ENCODE data around the gene WDR1.

WDR1 gene

GRCh38 chr4:10083861-10084641 is 32.5 kb downstream of the WDR1 start:
- DNase-seq, result no peak

DNA sequence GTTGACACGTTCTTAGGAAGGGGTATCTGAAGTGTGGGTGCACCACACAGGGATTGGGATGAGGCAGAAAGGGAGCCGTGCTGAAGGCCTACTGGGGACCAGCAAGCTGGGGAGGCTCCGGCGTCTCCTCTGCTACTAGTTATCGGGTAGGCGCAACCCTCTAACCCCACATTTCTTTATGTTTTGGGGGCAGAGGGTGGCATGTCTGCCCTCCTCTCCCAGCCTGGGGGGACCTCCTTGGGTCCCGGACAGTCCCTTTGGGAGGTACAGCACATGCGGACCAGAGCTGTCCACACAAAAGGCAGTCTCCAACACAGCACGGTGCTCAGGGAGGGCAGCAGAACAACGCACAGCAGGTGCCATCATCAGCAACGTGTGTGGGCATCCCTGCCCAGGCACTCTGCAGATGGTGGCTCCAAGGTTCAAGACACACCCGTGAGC is 33.2 kb downstream of the WDR1 start:
- DNase-seq, result no peak

DNA sequence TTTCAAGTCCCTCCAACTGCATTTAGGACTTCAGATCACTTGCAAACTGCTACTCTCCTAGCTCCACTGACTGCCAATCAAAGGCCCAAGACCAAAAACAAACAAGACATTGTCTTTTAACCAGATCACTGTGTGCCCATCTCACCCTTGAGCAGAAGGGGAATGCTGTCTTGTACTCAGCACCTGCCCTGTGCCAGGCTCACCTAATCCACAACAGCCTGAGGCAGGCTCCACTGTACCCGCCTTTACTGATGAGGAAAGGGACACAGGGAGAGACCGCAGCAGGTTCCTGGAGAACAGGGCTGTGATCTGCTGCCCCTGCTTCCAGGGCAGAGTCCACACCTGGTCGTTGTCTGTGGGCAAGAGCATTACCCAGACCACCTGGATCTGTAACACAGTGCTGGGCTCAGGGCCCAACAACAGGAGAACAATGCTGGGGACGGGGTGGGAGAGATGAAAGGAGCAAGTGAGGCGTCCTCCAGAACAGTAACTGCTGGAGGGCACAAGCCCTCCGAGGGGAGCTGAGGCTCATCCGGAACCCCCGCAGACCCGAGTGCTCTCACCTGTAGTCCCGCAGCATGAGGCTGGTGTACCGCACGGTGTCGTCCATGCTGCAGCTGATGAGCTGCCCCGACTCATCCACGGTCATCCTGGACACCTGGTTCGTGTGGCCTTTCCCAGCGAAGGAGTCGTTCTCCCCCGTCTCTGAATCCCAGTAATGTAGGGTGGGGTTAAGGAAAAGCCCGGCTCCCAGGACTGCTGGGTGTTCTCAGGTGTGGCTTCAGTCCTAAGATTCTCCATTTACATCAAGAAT is 33.9 kb downstream of the WDR1 start:
- no peak for DNase-seq

DNA sequence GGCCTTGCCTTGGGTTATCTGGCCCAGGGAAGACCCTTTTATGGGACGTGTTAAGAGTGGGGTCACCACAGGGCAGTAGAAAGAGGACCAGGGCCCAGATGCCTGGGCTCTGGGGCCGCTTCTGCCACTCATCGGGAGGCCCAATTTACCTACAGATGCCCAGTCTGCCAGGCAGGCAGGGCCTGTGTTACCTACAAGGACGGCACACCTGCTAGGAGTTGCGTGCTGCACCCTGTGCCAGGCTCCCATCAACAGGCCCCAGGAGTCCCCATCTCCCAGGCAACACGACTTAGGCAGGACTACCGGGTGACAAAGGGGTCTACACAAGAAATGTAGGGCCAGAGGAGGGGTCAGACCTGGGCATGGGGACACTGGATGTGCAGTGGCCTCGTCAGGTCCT is 34.6 kb downstream of the WDR1 start:
- no peak for DNase-seq

DNA sequence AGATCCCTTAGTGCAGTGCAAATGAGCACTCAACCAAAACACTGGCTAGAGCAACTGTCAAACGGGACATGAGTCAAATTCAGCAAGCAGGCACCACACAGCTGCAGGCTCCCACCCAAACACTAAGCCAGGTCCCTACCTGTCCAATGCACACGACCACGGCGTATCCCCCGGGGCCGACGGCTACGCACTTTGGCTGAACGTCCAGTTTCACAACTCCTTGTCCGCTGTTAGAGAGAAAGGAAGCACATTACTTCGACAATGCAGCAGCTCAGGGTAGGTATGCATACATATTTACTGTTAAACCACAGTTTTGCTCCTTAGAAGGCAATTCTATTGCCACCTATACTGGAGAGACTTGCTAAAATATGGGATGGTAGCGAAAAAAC is 35.4 kb downstream of the WDR1 start:
- no peak for DNase-seq

- DNase-seq, result no peak
Measured at GRCh38 chr4:10080589-10081217, 35.9 kb downstream of the WDR1 start.

DNA sequence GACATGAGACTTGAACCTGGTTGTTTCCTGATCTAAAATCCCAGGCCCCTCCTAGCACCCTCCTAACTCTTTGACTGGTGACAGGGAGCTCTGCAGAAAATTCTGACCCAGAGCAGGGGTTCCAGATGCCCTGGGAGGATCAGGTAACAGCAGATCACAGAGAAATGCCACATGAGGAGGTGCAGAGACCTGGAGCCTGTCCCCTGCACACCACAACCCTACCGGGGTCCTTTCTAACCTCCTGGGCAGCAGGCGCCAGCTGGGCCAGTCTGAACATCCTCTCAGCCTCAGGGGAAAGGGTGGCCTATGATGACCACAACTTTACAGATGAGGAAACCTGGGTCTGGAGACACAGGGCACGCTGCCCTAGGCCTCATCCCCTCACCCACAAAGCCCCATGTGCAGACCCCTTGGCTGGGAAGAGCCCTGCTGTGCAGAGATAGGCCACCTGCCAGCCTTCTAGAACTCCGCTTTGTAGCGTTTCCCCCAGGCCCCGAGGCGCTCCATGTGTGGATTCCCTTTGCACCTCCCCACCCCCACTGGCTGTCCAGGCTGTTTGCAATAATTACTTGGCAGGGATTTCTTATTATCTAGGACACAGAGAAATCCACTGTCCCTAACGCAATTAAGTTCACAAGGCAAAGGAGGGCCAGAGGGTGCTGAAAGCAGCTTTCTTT is 36.5 kb downstream of the WDR1 start:
- no peak for DNase-seq

- DNase-seq, result no peak
Measured at GRCh38 chr4:10079256-10079655, 37.3 kb downstream of the WDR1 start.

GRCh38 chr4:10078481-10079233 is 37.9 kb downstream of the WDR1 start:
- no peak for DNase-seq

GRCh38 chr4:10077483-10078335 is 38.9 kb downstream of the WDR1 start:
- DNase-seq, result no peak

DNA sequence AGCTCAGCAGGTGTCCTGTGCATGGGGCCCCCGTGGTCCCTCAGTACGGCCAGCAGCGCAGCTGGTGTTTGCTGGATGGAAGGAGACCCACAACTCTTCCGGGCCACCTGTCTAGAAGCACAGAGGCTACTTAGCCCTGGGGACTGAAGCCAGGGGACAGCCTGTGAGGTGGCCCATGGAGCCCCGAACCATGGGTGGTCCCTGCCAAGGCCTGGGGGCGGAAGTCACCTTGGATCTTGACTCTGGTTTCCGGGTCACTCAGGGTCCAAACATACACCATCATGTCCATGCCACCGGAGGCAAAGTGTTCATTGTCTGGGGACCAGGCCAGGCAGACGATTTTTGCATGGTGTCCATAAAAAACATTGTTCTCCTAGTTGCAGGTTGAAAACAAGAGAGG is 39.5 kb downstream of the WDR1 start:
- no peak for DNase-seq

DNA sequence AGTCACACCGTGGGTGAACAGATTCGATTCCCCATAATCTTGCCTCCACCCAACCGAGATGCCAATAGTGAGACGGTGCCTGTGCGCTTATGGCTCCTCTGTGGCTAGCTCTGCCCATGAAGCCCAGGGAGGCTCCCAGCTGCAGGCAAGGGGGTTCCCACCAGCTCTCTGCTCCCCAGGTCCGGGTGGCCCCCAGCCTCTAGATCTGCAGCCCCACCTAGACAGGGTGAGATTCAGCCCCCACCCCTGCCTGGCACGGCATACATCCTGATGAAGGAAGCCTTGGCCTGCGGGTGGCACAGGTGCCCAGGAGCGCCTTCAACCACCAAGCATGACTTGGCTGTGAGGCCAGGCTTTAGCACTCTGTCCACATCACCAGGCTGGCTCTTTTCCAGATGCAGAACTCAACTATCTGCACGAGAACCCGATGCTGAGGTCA is 40.6 kb downstream of the WDR1 start:
- DNase-seq, result no peak

DNA sequence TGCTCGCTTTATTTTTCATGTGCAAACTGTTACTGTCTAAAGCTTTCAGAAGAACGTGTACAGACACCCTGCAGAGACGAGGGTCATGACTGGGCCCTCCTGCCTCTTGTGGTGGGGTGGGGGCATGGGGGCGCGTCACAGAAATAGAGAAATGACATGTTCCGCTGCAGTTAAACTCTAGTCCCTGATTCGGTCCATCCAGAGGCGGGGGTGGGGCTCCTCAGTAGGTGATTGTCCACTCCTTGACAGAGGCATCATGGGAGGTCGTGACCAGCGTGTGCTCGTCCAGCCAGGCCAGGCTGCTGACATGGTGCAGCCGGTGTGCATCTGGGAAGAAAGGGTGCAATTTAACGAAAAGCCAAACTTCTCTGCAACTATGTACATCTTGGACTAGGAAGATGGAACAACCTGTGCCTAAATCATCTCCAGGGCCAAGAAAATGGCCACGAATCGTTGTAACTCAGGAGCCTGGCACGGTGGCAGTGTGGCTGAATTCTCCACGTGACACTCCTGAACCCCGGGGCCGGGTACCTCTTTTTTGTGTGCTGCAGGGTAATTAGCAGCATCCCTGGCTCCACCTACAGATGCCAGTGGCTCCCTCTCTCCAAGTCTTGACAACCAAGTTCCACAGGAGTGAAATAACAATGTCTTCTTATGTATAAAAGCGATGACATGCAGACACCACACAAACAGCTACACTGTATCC is 41.3 kb downstream of the WDR1 start:
- DNase-seq, result no peak

DNA sequence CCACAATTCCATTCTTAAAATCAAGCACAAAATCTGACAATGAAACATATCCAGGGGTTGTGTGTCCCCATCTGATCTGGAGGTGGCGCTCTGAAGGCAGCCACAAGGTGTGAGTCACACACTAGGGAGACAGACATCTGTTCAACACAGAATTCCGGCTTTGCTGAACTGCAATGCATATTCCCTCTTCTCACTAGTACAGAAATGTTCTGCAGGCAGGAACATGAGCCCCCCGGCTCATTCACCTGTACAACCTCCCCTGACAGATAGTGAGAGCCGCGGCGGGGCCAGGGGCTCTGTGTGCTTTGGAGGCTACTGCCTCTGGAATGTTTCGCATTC is 41.9 kb downstream of the WDR1 start:
- no peak for DNase-seq

- DNase-seq, result no peak
Measured at GRCh38 chr4:10074076-10074766, 42.4 kb downstream of the WDR1 start.

GRCh38 chr4:10072420-10073017 is 44.1 kb downstream of the WDR1 start:
- DNase-seq, result no peak

- DNase-seq, result no peak
Measured at GRCh38 chr4:10069075-10069642, 47.4 kb downstream of the WDR1 start.

DNA sequence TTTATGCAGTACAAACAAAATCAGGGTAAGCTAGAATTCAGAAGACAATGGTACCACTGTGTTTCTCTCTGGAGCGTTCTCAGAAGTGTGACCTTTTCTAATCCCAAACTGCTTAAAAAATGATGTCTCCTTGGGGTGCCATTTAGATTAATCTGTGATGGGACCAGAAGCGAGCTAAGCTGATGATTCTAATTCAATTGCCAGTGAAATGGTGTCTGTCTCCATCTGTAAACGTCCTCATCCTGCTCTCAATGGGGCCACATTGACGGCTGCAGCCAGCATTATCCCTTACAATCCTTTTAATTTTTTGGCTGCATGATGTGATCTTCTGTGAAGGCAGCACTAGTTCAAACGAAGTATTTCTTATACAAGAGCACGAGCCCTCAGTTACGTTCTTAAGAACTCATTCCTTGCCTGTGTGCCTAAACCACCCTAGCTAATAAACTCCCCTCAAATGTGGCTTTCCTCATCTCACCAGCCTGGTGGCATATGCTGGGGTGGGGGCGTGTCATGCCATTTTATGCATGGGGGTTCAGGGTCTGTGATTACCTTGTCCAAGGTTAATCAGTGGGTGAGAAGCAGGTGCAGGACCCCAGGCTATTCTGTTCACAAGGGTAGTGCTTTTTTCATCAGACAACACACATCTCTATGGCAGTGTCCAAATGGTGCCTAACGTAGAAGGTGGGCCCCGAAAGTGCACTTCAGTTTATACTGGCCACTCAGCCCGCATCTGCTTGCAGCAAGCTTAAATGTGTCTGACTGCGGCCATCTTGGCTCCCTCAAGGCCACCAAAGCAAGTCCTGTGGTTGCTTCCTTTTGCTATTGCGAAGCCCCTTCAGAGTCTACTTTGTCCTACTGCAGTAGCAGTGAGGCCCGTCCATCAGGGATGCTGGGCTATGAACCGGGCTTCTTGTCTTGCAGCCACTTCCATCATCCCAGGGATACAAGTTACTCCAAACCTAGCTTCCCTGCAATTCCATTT is 49.6 kb downstream of the WDR1 start:
- DNase-seq, result no peak

All from T-helper 9 cell (primary cell).